Bronchial epithelial cell (primary cell): ENCODE measurements around the gene BICRA. TPM values are rescaled to one million over a fixed set of nuclear protein-coding genes. Genes with fewer than 3 reads are reported as not detected.

Experiments
- DNase-seq: peaks from one replicate; pipeline ENCODE4 v3.0.0-alpha.2; 2010; ENCODE audit warnings: low read depth
- FAIRE-seq: peaks from 2 replicates; lab custom pipeline; 2011; peaks lifted over from hg19 to GRCh38; lab: Jason Lieb, UNC
- H3K27me3 ChIP-seq: 2 replicates; pipeline ENCODE4 v1.5.1; 2011; ENCODE audit warnings: low read length; ENCODE audit not compliant: control insufficient read depth, insufficient read depth
- H3K36me3 ChIP-seq: 2 replicates; pipeline ENCODE4 v1.5.1; 2011; ENCODE audit warnings: low read length; ENCODE audit not compliant: control insufficient read depth, insufficient read depth
- H3K4me3 ChIP-seq: 2 replicates; pipeline ENCODE4 v1.5.1; 2011; ENCODE audit warnings: mild to moderate bottlenecking, low read depth, low read length, control low read depth
- total RNA-seq: library from RNA; depleted of rRNA; stranded (reverse); fragments of >200 nt; gene quantifications from 2 replicates; pipeline ENCODE4 v1.2.1, GENCODE V29; 2014
- TF ChIP-seq, protein P1 (sequence below): IDR thresholded peaks from 2 replicates; pipeline ENCODE4 v1.5.1; 2011; ENCODE audit warnings: mild to moderate bottlenecking, moderate library complexity, low read length, control low read depth, inconsistent platforms; ENCODE audit not compliant: insufficient read depth, severe bottlenecking

BICRA gene
- total RNA-seq, 1 donor from 2014 or later = 4.5 TPM

DNA sequence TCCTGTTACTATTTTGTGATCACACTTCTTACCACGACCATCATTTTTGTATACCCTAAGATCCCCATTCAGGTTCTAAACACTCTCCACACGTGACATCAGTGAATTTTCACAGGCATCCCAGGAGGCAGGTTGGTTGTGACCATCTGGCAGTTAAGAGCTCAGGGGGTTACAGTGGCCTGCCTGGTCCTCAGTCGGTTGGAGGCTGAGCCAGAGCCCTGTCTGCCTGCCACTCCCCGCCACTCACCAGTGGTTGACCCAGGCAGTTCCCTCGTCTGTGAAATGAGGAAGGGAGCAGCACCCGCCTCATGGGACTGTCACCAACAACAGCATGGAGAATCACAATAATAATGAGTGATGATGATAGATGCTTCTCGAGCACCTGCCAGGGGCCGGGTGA lies 67.9 kb downstream of the BICRA start:
- Histone ChIP-seq H3K27me3 (no peaks in the 10 kb centered on the region), H3K4me3 (no peak overlapping the region), H3K36me3 (peaks cover 11% of the 10 kb centered on the region)
- TF ChIP-seq, protein P1, sequence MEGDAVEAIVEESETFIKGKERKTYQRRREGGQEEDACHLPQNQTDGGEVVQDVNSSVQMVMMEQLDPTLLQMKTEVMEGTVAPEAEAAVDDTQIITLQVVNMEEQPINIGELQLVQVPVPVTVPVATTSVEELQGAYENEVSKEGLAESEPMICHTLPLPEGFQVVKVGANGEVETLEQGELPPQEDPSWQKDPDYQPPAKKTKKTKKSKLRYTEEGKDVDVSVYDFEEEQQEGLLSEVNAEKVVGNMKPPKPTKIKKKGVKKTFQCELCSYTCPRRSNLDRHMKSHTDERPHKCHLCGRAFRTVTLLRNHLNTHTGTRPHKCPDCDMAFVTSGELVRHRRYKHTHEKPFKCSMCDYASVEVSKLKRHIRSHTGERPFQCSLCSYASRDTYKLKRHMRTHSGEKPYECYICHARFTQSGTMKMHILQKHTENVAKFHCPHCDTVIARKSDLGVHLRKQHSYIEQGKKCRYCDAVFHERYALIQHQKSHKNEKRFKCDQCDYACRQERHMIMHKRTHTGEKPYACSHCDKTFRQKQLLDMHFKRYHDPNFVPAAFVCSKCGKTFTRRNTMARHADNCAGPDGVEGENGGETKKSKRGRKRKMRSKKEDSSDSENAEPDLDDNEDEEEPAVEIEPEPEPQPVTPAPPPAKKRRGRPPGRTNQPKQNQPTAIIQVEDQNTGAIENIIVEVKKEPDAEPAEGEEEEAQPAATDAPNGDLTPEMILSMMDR = no peak
- no peak for DNase-seq
- no peak for FAIRE-seq

DNA sequence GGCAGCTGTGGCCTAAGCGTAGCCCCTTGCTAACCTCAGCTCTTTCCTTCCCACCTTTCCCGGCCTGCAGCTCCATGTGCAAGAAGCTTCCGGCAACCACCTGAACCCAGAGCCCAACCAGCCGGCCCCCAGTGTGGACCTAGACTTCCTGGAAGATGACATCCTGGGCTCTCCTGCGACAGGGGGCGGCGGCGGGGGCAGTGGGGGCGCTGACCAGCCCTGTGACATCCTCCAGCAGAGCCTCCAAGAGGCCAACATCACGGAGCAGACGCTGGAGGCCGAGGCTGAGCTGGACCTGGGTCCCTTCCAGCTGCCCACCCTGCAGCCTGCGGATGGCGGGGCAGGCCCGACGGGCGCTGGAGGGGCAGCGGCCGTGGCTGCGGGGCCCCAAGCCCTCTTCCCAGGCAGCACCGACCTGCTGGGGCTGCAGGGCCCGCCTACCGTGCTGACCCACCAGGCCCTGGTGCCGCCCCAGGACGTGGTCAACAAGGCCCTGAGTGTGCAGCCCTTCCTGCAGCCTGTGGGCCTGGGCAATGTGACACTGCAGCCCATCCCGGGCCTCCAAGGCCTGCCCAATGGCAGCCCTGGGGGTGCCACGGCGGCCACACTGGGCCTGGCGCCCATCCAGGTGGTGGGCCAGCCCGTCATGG lies 70.4 kb downstream of the BICRA start:
- TF ChIP-seq, protein P1 = no peak
- Histone ChIP-seq H3K27me3 (no peaks in the 10 kb centered on the region), H3K36me3 (peaks cover 8% of the 10 kb centered on the region), H3K4me3 (no peak overlapping the region)
- DNase-seq (no peak), FAIRE-seq (no peak)

DNA sequence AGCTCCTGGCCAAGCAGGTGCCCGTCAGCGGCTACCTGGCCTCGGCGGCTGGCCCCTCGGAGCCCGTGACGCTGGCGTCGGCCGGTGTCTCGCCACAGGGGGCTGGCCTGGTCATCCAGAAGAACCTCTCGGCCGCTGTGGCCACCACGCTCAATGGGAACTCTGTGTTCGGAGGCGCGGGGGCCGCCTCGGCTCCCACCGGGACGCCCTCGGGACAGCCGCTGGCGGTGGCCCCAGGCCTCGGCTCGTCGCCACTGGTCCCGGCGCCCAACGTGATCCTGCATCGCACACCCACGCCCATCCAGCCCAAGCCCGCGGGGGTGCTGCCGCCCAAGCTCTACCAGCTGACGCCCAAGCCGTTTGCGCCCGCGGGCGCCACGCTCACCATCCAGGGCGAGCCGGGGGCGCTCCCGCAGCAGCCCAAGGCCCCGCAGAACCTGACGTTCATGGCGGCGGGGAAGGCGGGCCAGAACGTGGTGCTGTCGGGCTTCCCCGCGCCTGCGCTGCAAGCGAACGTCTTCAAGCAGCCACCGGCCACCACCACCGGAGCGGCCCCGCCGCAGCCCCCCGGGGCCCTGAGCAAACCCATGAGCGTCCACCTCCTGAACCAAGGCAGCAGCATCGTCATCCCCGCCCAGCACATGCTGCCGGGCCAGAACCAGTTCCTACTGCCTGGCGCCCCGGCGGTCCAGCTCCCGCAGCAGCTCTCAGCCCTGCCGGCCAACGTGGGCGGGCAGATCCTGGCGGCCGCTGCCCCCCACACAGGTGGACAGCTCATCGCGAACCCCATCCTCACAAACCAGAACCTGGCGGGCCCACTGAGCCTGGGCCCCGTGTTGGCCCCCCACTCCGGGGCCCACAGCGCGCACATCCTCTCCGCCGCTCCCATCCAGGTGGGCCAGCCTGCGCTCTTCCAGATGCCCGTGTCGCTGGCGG lies 71.3 kb downstream of the BICRA start:
- DNase-seq (no peak), FAIRE-seq (no peak)
- Histone ChIP-seq H3K36me3 (peaks cover 9% of the 10 kb centered on the region), H3K4me3 (no peak overlapping the region), H3K27me3 (no peaks in the 10 kb centered on the region)
- TF ChIP-seq, protein P1 = no peak

DNA sequence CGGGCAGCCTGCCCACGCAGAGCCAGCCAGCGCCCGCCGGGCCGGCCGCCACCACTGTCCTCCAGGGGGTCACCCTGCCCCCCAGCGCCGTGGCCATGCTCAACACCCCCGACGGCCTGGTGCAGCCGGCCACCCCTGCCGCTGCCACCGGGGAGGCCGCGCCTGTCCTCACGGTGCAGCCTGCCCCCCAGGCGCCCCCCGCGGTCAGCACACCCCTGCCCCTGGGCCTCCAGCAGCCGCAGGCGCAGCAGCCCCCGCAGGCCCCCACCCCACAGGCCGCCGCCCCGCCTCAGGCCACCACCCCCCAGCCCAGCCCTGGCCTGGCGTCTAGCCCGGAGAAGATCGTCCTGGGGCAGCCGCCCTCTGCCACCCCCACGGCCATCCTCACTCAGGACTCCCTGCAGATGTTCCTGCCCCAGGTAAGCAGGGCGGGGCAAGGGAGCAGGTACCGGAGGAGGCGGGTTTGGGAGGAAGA lies 72.0 kb downstream of the BICRA start:
- Histone ChIP-seq H3K4me3 (no peak overlapping the region), H3K27me3 (no peaks in the 10 kb centered on the region), H3K36me3 (peaks cover 8% of the 10 kb centered on the region)
- DNase-seq = no peak
- TF ChIP-seq, protein P1 = no peak
- no peak for FAIRE-seq

DNA sequence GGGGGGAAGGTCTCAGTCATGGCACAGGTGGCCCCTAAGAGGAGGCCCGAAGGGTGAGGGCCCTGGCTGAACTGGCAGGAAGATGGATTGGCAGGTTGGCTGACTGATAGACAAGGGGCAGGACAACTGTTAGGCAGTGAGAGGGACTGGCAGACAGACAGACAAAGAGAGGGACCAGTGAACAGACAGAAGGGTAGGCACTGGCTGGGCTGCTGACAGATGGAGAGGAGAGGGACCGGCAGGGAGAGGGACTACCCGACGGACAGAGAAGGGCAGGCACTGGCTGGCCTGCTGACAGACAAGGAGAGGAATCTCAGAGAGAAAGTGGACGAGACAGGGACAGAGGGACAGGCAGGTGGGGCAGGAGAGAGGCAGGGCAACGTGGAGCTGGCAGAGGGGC lies 72.5 kb downstream of the BICRA start:
- no peak overlapping the region for H3K4me3 ChIP-seq
- no peaks in the 10 kb centered on the region for H3K27me3 ChIP-seq
- peaks cover 8% of the 10 kb centered on the region for H3K36me3 ChIP-seq
- TF ChIP-seq, protein P1 = no peak
- no peak for FAIRE-seq
- DNase-seq = no peak
